H1 (cell line): ENCODE results near the gene CLEC18C. TPM values are rescaled to one million over a fixed set of nuclear protein-coding genes. Genes with fewer than 3 reads are reported as not detected.

ENCODE experiments used
- CTCF ChIA-PET: fragments of 300-600 bp; sonication (Branson Sonifier 250); formaldehyde crosslinking; loops from one replicate; lab custom pipeline; 2021; ENCODE audit not compliant: partially characterized antibody; lab: Charles Lee
- POLR2A ChIA-PET: fragments of 300-600 bp; sonication (Branson Sonifier 250); formaldehyde crosslinking; loops from one replicate; lab custom pipeline; 2021; ENCODE audit warnings: inconsistent platforms; ENCODE audit not compliant: partially characterized antibody; lab: Charles Lee
- DNase-seq, 2 experiments: peaks; one replicate each; pipeline versions ENCODE4 v3.0.0 to v3.0.0-alpha.2; 2010 to 2022; ENCODE audit warnings: low spot score in 2 of 2, low read depth in 1 of 2, mixed read lengths in 1 of 2
- FAIRE-seq: peaks from 2 replicates; lab custom pipeline; 2011; peaks lifted over from hg19 to GRCh38; lab: Jason Lieb, UNC
- H2AFZ ChIP-seq: 2 replicates; pipeline ENCODE4 v1.8.1; 2012; ENCODE audit warnings: low read length, inconsistent platforms
- H2AK5ac ChIP-seq: 2 replicates; pipeline ENCODE4 v1.6.1; 2013; ENCODE audit warnings: low read depth, low read length
- H2BK120ac ChIP-seq: replicated peaks from 2 replicates; pipeline ENCODE3; 2013; ENCODE audit warnings: low read depth, low read length, inconsistent platforms
- H2BK12ac ChIP-seq: 2 replicates; pipeline ENCODE4 v1.6.1; 2013; ENCODE audit warnings: low read depth, low read length
- H2BK15ac ChIP-seq: 2 replicates; pipeline ENCODE4 v1.6.1; 2013; ENCODE audit warnings: low read length
- H2BK20ac ChIP-seq: 2 replicates; pipeline ENCODE4 v1.6.1; 2013; ENCODE audit warnings: low read length
- H2BK5ac ChIP-seq: 2 replicates; pipeline ENCODE4 v1.6.1; 2013; ENCODE audit warnings: low read depth, low read length
- H3K14ac ChIP-seq: 2 replicates; pipeline ENCODE4 v1.6.1; 2013; ENCODE audit warnings: inconsistent platforms; ENCODE audit not compliant: insufficient read length
- H3K18ac ChIP-seq: 2 replicates; pipeline ENCODE4 v1.6.1; 2013; ENCODE audit warnings: low read length; ENCODE audit errors: extremely low read depth
- H3K23ac ChIP-seq: 2 replicates; pipeline ENCODE4 v1.6.1; 2013; ENCODE audit warnings: inconsistent platforms; ENCODE audit not compliant: insufficient read length
- H3K23me2 ChIP-seq: 2 replicates; pipeline ENCODE4 v1.6.1; 2013; ENCODE audit warnings: low read depth, low read length
- H3K27ac ChIP-seq: 2 replicates; pipeline ENCODE4 v1.6.1; 2011; ENCODE audit warnings: low read depth, low read length, inconsistent platforms
- H3K27me3 ChIP-seq, 4 experiments: replicated peaks in 1 of 4; 1 replicate in 1 of 4; 2 replicates in 3 of 4; pipeline versions ENCODE4 v1.6.1 to v1.8.1; 2011 to 2013; ENCODE audit warnings: low read length in 3 of 4, mild to moderate bottlenecking in 3 of 4, inconsistent platforms in 2 of 4, mixed read lengths in 2 of 4, moderate library complexity in 1 of 4; ENCODE audit not compliant: control insufficient read depth in 3 of 4, insufficient read depth in 3 of 4; ENCODE audit errors: extremely low read depth in 1 of 4
- H3K36me3 ChIP-seq, 4 experiments: 2 replicates each; pipeline versions ENCODE4 v1.6.1 to v1.8.1; 2011 to 2013; ENCODE audit warnings: mild to moderate bottlenecking in 4 of 4, low read length in 3 of 4, moderate library complexity in 2 of 4, control low read depth in 1 of 4, inconsistent platforms in 1 of 4; ENCODE audit not compliant: insufficient read depth in 4 of 4, control insufficient read depth in 2 of 4
- H3K4ac ChIP-seq: replicated peaks from 2 replicates; pipeline ENCODE3; 2013; ENCODE audit warnings: low read length, low read depth, mixed read lengths, inconsistent platforms; ENCODE audit not compliant: insufficient read length
- H3K4me1 ChIP-seq, 4 experiments: replicated peaks in 1 of 4; 1 replicate in 1 of 4; 2 replicates in 3 of 4; pipeline versions ENCODE4 v1.6.1 to v1.8.1; 2011 to 2013; ENCODE audit warnings: low read length in 3 of 4, inconsistent platforms in 2 of 4, mixed read lengths in 1 of 4; ENCODE audit not compliant: insufficient read depth in 4 of 4, control insufficient read depth in 3 of 4
- H3K4me2 ChIP-seq, 2 experiments: 2 replicates each; pipeline versions ENCODE4 v1.6.1 to v1.8.1; 2011 to 2013; ENCODE audit warnings: low read depth in 2 of 2, low read length in 2 of 2, control low read depth in 1 of 2, inconsistent platforms in 1 of 2, mild to moderate bottlenecking in 1 of 2; ENCODE audit not compliant: insufficient read depth in 1 of 2
- H3K4me3 ChIP-seq, 4 experiments: fragments of 200-600, 300-600 bp in 1 of 4; sonication (generic), shearing (Covaris generic), sonication (Bioruptor Twin) in 1 of 4; 2 replicates each; pipeline versions ENCODE4 v1.5.1 to v1.8.1; 2011 to 2016; ENCODE audit warnings: low read length in 4 of 4, low read depth in 3 of 4, control low read depth in 2 of 4, inconsistent platforms in 2 of 4, mild to moderate bottlenecking in 2 of 4, mixed read lengths in 1 of 4, moderate library complexity in 1 of 4; ENCODE audit not compliant: insufficient read depth in 2 of 4; ENCODE audit errors: extremely low read depth in 1 of 4
- H3K56ac ChIP-seq: replicated peaks from 2 replicates; pipeline ENCODE3; 2013; ENCODE audit warnings: low read depth, mild to moderate bottlenecking, mixed read lengths, low read length, inconsistent platforms; ENCODE audit not compliant: insufficient read length
- H3K79me1 ChIP-seq: 2 replicates; pipeline ENCODE4 v1.6.1; 2013; ENCODE audit warnings: low read depth, low read length, control low read depth
- H3K79me2 ChIP-seq, 2 experiments: 2 replicates each; pipeline versions ENCODE4 v1.6.1 to v1.8.1; 2012 to 2013; ENCODE audit warnings: low read length in 2 of 2, mild to moderate bottlenecking in 2 of 2, inconsistent platforms in 1 of 2; ENCODE audit not compliant: insufficient read depth in 2 of 2, control insufficient read depth in 1 of 2
- H3K9ac ChIP-seq, 4 experiments: replicated peaks in 1 of 4; 1 replicate in 1 of 4; 2 replicates in 3 of 4; pipeline versions ENCODE4 v1.6.1 to v1.8.1; 2011 to 2013; ENCODE audit warnings: low read depth in 3 of 4, low read length in 3 of 4, control low read depth in 2 of 4, mild to moderate bottlenecking in 2 of 4, moderate library complexity in 2 of 4, inconsistent platforms in 1 of 4; ENCODE audit errors: extremely low read depth in 1 of 4
- H3K9me3 ChIP-seq, 2 experiments: 2 replicates each; pipeline versions ENCODE4 v1.6.1 to v1.8.1; 2012 to 2013; ENCODE audit warnings: mild to moderate bottlenecking in 2 of 2, moderate library complexity in 2 of 2, control low read depth in 1 of 2, inconsistent platforms in 1 of 2, low read depth in 1 of 2, low read length in 1 of 2, mixed read lengths in 1 of 2; ENCODE audit not compliant: insufficient read depth in 2 of 2
- H4K20me1 ChIP-seq, 2 experiments: replicated peaks in 1 of 2; 2 replicates each; pipeline versions ENCODE3 to v1.8.1; 2011 to 2013; ENCODE audit warnings: inconsistent platforms in 2 of 2, low read length in 2 of 2, mild to moderate bottlenecking in 1 of 2; ENCODE audit not compliant: insufficient read depth in 2 of 2, control insufficient read depth in 1 of 2
- H4K5ac ChIP-seq: 2 replicates; pipeline ENCODE4 v1.6.1; 2013; ENCODE audit warnings: low read length, low read depth, mixed read lengths, inconsistent platforms; ENCODE audit not compliant: insufficient read length
- H4K8ac ChIP-seq: 2 replicates; pipeline ENCODE4 v1.8.0; 2013; ENCODE audit warnings: mild to moderate bottlenecking, moderate library complexity, low read length, inconsistent platforms; ENCODE audit not compliant: insufficient read depth; ENCODE audit errors: extremely low read depth
- H4K91ac ChIP-seq: replicated peaks from 2 replicates; pipeline ENCODE3; 2013; ENCODE audit warnings: low read length, mixed read lengths, inconsistent platforms; ENCODE audit not compliant: insufficient read length
- ATF3 ChIP-seq: IDR thresholded peaks from 2 replicates; pipeline ENCODE4 v1.6.1; 2011; ENCODE audit warnings: low read depth, mild to moderate bottlenecking, low read length; ENCODE audit not compliant: insufficient read depth
- CREB1 ChIP-seq: IDR thresholded peaks from 2 replicates; pipeline ENCODE4 v1.6.1; 2012; ENCODE audit warnings: inconsistent platforms
- HDAC2 ChIP-seq, 2 experiments: fragments of 300-600 bp in 1 of 2; sonication (generic) in 1 of 2; IDR thresholded peaks; 2 replicates each; pipeline ENCODE4 v1.6.1; 2011 to 2012; ENCODE audit warnings: low read depth in 2 of 2, low read length in 2 of 2, mild to moderate bottlenecking in 2 of 2, moderate library complexity in 2 of 2, borderline replicate concordance in 1 of 2, inconsistent platforms in 1 of 2
- POU5F1 ChIP-seq: IDR thresholded peaks from 2 replicates; pipeline ENCODE4 v1.6.1; 2011; ENCODE audit warnings: low read depth, mild to moderate bottlenecking, low read length, moderate library complexity
- RFX5 ChIP-seq: IDR thresholded peaks from 2 replicates; pipeline ENCODE4 v1.6.1; 2011; ENCODE audit warnings: low read depth, low read length, improper control_type of control experiment, borderline replicate concordance
- SIN3A ChIP-seq, 2 experiments: IDR thresholded peaks in 1 of 2; conservative IDR thresholded peaks in 1 of 2; 2 replicates each; pipeline ENCODE4 v1.6.1; 2011 to 2012; ENCODE audit warnings: low read length in 2 of 2, improper control_type of control experiment in 1 of 2, low read depth in 1 of 2, mild to moderate bottlenecking in 1 of 2
- SIX5 ChIP-seq: IDR thresholded peaks from 2 replicates; pipeline ENCODE4 v1.6.1; 2011; ENCODE audit warnings: mild to moderate bottlenecking, low read depth, low read length
- SP2 ChIP-seq: IDR thresholded peaks from 2 replicates; pipeline ENCODE4 v1.6.1; 2012; ENCODE audit warnings: mild to moderate bottlenecking, low read length, inconsistent platforms
- TBP ChIP-seq: IDR thresholded peaks from 2 replicates; pipeline ENCODE4 v1.6.1; 2011; ENCODE audit warnings: low read depth, low read length, improper control_type of control experiment
- WGBS, 2 experiments: shearing (Covaris generic) in 1 of 2; methylation state at CpG; one replicate each; pipeline versions ENCODE4 v1.1.6 to v1.1.7; 2013 to 2015; ENCODE audit warnings: low lambda C conversion rate in 2 of 2, mixed read lengths in 2 of 2, inconsistent platforms in 1 of 2, low coverage in 1 of 2, missing lambda C conversion rate in 1 of 2; ENCODE audit not compliant: insufficient replicate concordance in 2 of 2, insufficient coverage in 1 of 2, insufficient read length in 1 of 2; ENCODE audit errors: extremely low coverage in 1 of 2, missing lambda C conversion rate in 1 of 2; 5-methylcytosine and 5-hydroxymethylcytosine counted together
- polyA plus RNA-seq, 7 experiments: library from polyadenylated mRNA; depleted of rRNA in 3 of 7; stranded (reverse) in 5 of 7; unstranded in 2 of 7; fragments of >200 nt in 5 of 7; fragments of 200-250 nt in 2 of 7; gene quantifications; 1 replicate in 5 of 7; 2 replicates in 1 of 7; 4 replicates in 1 of 7; pipeline versions ENCODE4 v1.2.1 to v1.2.3, GENCODE V29; 2011 to 2013; ENCODE audit warnings: missing spikeins in 2 of 7, mixed read lengths in 2 of 7
- total RNA-seq: library from RNA; stranded (reverse); fragmentation: NEBNext Ultra II Directional; extraction: Animal tissue kit (Norgen Biotek cat#: 25700); gene quantifications from 2 replicates; pipeline ENCODE4 v1.2.1, GENCODE V29; 2021

The CLEC18C gene
- total and polyA plus RNA-seq, 2 of the 8 experiments (the other 6 are each of a cell fraction or from before 2014, with no cell fraction given): 0.11 TPM; not detected in 1

- Histone ChIP-seq H3K36me3 (peaks cover 30 to 69% (median 54%) of the 10 kb centered on the region in 4 experiments), H2BK12ac (no peak overlapping the region)
Measured at GRCh38 chr16:70151941-70152509, 21.6 kb upstream of the CLEC18C start.

More at GRCh38 chr16:70151941-70152509, 21.6 kb upstream of the CLEC18C start:
- Histone ChIP-seq H4K91ac (no peak overlapping the region), H4K20me1 (peaks cover 0 to 6% of the 10 kb centered on the region in 2 experiments), H2AK5ac (no peak overlapping the region), H3K4me1 (no peaks in the 10 kb centered on the region), H3K4me3 (no peak overlapping the region), H4K5ac (no peak overlapping the region), H3K79me2 (no peaks in the 10 kb centered on the region), H2BK120ac (no peak overlapping the region), H3K4ac (no peak overlapping the region), H2BK5ac (no peak overlapping the region), H3K23me2 (no peaks in the 10 kb centered on the region), H3K18ac (no peak overlapping the region), H3K9me3 (no peaks in the 10 kb centered on the region), H3K23ac (no peak overlapping the region), H2AFZ (no peak overlapping the region), H3K56ac (no peak overlapping the region), H3K4me2 (no peak overlapping the region), H4K8ac (no peak overlapping the region), H2BK15ac (no peak overlapping the region), H3K27ac (no peak overlapping the region), H3K27me3 (no peaks in the 10 kb centered on the region), H3K9ac (no peak overlapping the region), H3K14ac (no peak overlapping the region), H3K79me1 (no peaks in the 10 kb centered on the region), H2BK20ac (no peak overlapping the region)
- TF ChIP-seq POU5F1: no peak
- no peak for TF ChIP-seq RFX5
- no peak for TF ChIP-seq SIN3A (conservative IDR thresholded peaks at IDR 0.05 in 1 of 2, IDR thresholded peaks at IDR 0.05 in 1 of 2; ENCODE audit: low read depth in 1 of 2, low read length in 2 of 2)
- no peak for TF ChIP-seq ATF3
- no peak for TF ChIP-seq TBP
- TF ChIP-seq SP2: no peak
- TF ChIP-seq HDAC2 (IDR thresholded peaks at IDR 0.05; ENCODE audit: borderline replicate concordance in 1 of 2, low read depth in 2 of 2, low read length in 2 of 2): no peak
- no peak for TF ChIP-seq SIX5
- no peak for TF ChIP-seq CREB1
- ChIA-PET CTCF (interaction anchor here (0.8 to 1.6 kb wide), 3 partner anchors 9 to 214 kb away, joined by 3 to 4 read pairs (median 3); no protein-coding TSS in a partner anchor), POLR2A (interaction anchor here (0.6 to 1.8 kb wide), 5 partner anchors 9 to 136 kb away, joined by 3 to 4 read pairs (median 3); no protein-coding TSS in a partner anchor)
- 90% methylated on average over 17 of the region's 17 CpGs; no CpG with 5 or more reads in 1 of the 2 experiments for WGBS, 2 experiments
- FAIRE-seq (no peak), DNase-seq (no peak)
